C4-2B (cell line): Measurements from ENCODE around the gene SMTNL1.

Source experiments
- CTCF ChIP-seq: fragments of 450-650 bp; conservative IDR thresholded peaks from 2 replicates; pipeline ENCODE4 v1.5.1; 2017; ENCODE audit warnings: mild to moderate bottlenecking
- ZFX ChIP-seq: fragments of 450-650 bp; IDR thresholded peaks from 2 replicates; pipeline ENCODE4 v1.6.1; 2017

- TF ChIP-seq CTCF (no peak), ZFX (no peak)
Measured at GRCh38 chr11:57513452-57513795, 24.0 kb upstream of the SMTNL1 start.
